WTC11 (cell line): ENCODE results near the gene ATL3.

Experiments used
- ESRRA ChIP-seq: sonication (generic); formaldehyde crosslinking; IDR thresholded peaks from 2 replicates; pipeline ENCODE4 v1.8.1; 2022; ENCODE audit warnings: mild to moderate bottlenecking, missing genetic modification reagents, borderline replicate concordance
- GRHL2 ChIP-seq: fragments of 250-450 bp; sonication (Bioruptor Pico); IDR thresholded peaks from 2 replicates; pipeline ENCODE4 v1.8.0; 2022; ENCODE audit warnings: mild to moderate bottlenecking, moderate library complexity; ENCODE audit not compliant: insufficient replicate concordance, severe bottlenecking
- NFE2L1 ChIP-seq: sonication (generic); formaldehyde crosslinking; IDR thresholded peaks from 2 replicates; pipeline ENCODE4 v1.8.1; 2023; ENCODE audit warnings: missing genetic modification reagents
- SP1 ChIP-seq: sonication (generic); formaldehyde crosslinking; conservative IDR thresholded peaks from 2 replicates; pipeline ENCODE4 v1.8.1; 2022; ENCODE audit warnings: missing genetic modification reagents
- TF ChIP-seq, protein P1 (sequence below): fragments of 200-600 bp; IDR thresholded peaks from 2 replicates; pipeline ENCODE4 v1.8.0; 2022; ENCODE audit warnings: antibody characterized with exemption
- TF ChIP-seq, protein P2 (sequence below): sonication (generic); formaldehyde crosslinking; IDR thresholded peaks from 2 replicates; pipeline ENCODE4 v1.8.1; 2022; ENCODE audit warnings: low read depth, missing genetic modification reagents, borderline replicate concordance

DNA sequence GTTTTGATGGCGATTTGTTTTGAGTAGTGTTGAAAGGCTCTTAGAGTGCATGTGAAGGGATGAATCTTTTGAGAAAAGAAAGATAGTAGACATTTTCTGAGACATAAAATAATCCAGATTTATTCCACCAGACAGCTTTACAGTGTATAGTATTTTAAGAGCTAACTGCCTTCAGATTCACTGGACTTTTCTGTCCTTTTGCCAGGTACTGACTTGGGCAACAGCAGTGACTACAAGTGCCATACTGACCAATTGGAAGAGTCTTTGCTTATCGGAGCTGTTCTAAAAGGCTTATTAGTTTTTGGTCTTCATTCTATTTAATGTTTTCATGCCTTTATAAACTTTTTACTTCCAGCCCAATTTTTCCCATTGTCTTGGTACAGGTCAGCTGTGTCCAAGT lies 42.6 kb upstream of the ATL3 start:
- TF ChIP-seq ESRRA = no peak
- TF ChIP-seq, protein P1, sequence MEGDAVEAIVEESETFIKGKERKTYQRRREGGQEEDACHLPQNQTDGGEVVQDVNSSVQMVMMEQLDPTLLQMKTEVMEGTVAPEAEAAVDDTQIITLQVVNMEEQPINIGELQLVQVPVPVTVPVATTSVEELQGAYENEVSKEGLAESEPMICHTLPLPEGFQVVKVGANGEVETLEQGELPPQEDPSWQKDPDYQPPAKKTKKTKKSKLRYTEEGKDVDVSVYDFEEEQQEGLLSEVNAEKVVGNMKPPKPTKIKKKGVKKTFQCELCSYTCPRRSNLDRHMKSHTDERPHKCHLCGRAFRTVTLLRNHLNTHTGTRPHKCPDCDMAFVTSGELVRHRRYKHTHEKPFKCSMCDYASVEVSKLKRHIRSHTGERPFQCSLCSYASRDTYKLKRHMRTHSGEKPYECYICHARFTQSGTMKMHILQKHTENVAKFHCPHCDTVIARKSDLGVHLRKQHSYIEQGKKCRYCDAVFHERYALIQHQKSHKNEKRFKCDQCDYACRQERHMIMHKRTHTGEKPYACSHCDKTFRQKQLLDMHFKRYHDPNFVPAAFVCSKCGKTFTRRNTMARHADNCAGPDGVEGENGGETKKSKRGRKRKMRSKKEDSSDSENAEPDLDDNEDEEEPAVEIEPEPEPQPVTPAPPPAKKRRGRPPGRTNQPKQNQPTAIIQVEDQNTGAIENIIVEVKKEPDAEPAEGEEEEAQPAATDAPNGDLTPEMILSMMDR = no peak
- TF ChIP-seq NFE2L1 (CRISPR knock-in tag) = no peak
- TF ChIP-seq, protein P2, sequence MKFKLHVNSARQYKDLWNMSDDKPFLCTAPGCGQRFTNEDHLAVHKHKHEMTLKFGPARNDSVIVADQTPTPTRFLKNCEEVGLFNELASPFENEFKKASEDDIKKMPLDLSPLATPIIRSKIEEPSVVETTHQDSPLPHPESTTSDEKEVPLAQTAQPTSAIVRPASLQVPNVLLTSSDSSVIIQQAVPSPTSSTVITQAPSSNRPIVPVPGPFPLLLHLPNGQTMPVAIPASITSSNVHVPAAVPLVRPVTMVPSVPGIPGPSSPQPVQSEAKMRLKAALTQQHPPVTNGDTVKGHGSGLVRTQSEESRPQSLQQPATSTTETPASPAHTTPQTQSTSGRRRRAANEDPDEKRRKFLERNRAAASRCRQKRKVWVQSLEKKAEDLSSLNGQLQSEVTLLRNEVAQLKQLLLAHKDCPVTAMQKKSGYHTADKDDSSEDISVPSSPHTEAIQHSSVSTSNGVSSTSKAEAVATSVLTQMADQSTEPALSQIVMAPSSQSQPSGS = no peak
- TF ChIP-seq GRHL2 (CRISPR knock-in tag) = no peak
- TF ChIP-seq SP1 = no peak
